Fibroblast of pulmonary artery (primary cell): ENCODE results near the gene SEC22C.
A peak's percentile ranks its signal among the peaks of the same experiment; 100 is the strongest.

ENCODE experiments used
- DNase-seq: peaks from one replicate; pipeline ENCODE4 v3.0.0-alpha.2; 2010; ENCODE audit warnings: low read depth
- H3K4me3 ChIP-seq: replicated peaks from 2 replicates; pipeline ENCODE4 v1.5.1; 2011; ENCODE audit warnings: low read depth, mild to moderate bottlenecking, control low read depth, low read length, moderate library complexity
- CTCF ChIP-seq: IDR thresholded peaks from 2 replicates; pipeline ENCODE4 v1.5.1; 2011; ENCODE audit warnings: mild to moderate bottlenecking, control low read depth, low read length, inconsistent platforms; ENCODE audit errors: missing control alignments

SEC22C gene

GRCh38 chr3:42581709-42582473 is at the start of gene SEC22C:
TSS of gene SEC22C (minus strand) at chr3:42581967. CDS start at chr3:42569046, 12,921 bp downstream.
- TF ChIP-seq CTCF: peak; percentile 1
- H3K4me3 ChIP-seq: peak within 1 kb of the TSS; percentile 78
- peak; percentile 91 for DNase-seq

GRCh38 chr3:42613462-42613861 is 31.7 kb upstream of the SEC22C start:
- no peak for DNase-seq
- peak; percentile 47 for TF ChIP-seq CTCF
- H3K4me3 ChIP-seq: no peak overlapping the region

GRCh38 chr3:42612928-42613327 is 31.2 kb upstream of the SEC22C start:
- no peak for DNase-seq
- no peak for TF ChIP-seq CTCF
- no peak overlapping the region for H3K4me3 ChIP-seq

GRCh38 chr3:42612217-42612616 is 30.4 kb upstream of the SEC22C start:
- TF ChIP-seq CTCF: no peak
- H3K4me3 ChIP-seq: no peak overlapping the region
- no peak for DNase-seq

- no peak for TF ChIP-seq CTCF
- H3K4me3 ChIP-seq: no peak overlapping the region
- no peak for DNase-seq
Measured at GRCh38 chr3:42610976-42611375, 29.2 kb upstream of the SEC22C start.

- no peak overlapping the region for H3K4me3 ChIP-seq
- no peak for TF ChIP-seq CTCF
- DNase-seq: peak; percentile 31
Measured at GRCh38 chr3:42608581-42608980, 26.8 kb upstream of the SEC22C start.
